SK-N-MC (cell line): ENCODE data around the gene MAP2K7.

Source experiments
- DNase-seq: peaks from one replicate; pipeline ENCODE4 v3.0.0-alpha.2; 2011; ENCODE audit warnings: low read depth, low spot score
- H3K27ac ChIP-seq: fragments of 200-600 bp; sonication (generic); 2 replicates; pipeline ENCODE4 v1.5.1; 2016; ENCODE audit warnings: mixed run types
- H3K36me3 ChIP-seq: fragments of 200-600 bp; sonication (generic); 2 replicates; pipeline ENCODE4 v1.6.1; 2017; ENCODE audit warnings: antibody characterized with exemption, low read length, mixed read lengths; ENCODE audit not compliant: insufficient read depth
- H3K4me3 ChIP-seq: fragments of 200-600 bp; sonication (generic); 2 replicates; pipeline ENCODE4 v1.5.1; 2016
- H3K9ac ChIP-seq: fragments of 200-600 bp; sonication (generic); 2 replicates; pipeline ENCODE4 v1.8.0; 2017; ENCODE audit warnings: mixed run types, mixed read lengths; ENCODE audit not compliant: insufficient read length
- H3K9me3 ChIP-seq: fragments of 200-600 bp; sonication (generic); 2 replicates; pipeline ENCODE4 v1.6.1; 2017; ENCODE audit warnings: low read depth, mild to moderate bottlenecking, antibody characterized with exemption, low read length, moderate library complexity, mixed read lengths
- EZH2 ChIP-seq: fragments of 200-600 bp; sonication (generic); IDR thresholded peaks from one replicate; pipeline ENCODE4 v1.6.1; 2017; ENCODE audit warnings: antibody characterized with exemption
- FOXP2 ChIP-seq: optimal IDR thresholded peaks from 2 replicates; pipeline ENCODE3; 2011; ENCODE audit warnings: mild to moderate bottlenecking, moderate library complexity; ENCODE audit not compliant: insufficient read depth; ENCODE audit errors: extremely low read length, control extremely low read depth
- POLR2AphosphoS5 ChIP-seq: IDR thresholded peaks from 2 replicates; pipeline ENCODE4 v1.6.1; 2012; ENCODE audit warnings: mild to moderate bottlenecking, low read depth, low read length, borderline replicate concordance

MAP2K7 gene

GRCh38 chr19:7859831-7860713 lies 43.6 kb upstream of the MAP2K7 start:
- Histone ChIP-seq H3K9me3 (no peaks in the 10 kb centered on the region), H3K9ac (no peak overlapping the region), H3K4me3 (no peak overlapping the region), H3K36me3 (no peaks in the 10 kb centered on the region), H3K27ac (no peak overlapping the region)
- no peak for DNase-seq
- TF ChIP-seq POLR2AphosphoS5 (no peak), FOXP2 (no peak)

GRCh38 chr19:7860714-7861618 lies 42.7 kb upstream of the MAP2K7 start:
- Histone ChIP-seq H3K9ac (no peak overlapping the region), H3K9me3 (no peaks in the 10 kb centered on the region)

GRCh38 chr19:7861619-7862412 lies 41.9 kb upstream of the MAP2K7 start:
- Histone ChIP-seq H3K36me3 (no peaks in the 10 kb centered on the region), H3K27ac (no peak overlapping the region), H3K9ac (no peak overlapping the region), H3K4me3 (no peak overlapping the region), H3K9me3 (no peaks in the 10 kb centered on the region)
- no peak for DNase-seq
- no peak for TF ChIP-seq POLR2AphosphoS5
- no peak for TF ChIP-seq FOXP2
- no peak for TF ChIP-seq EZH2

More at GRCh38 chr19:7860714-7861618, 42.7 kb upstream of the MAP2K7 start:
- DNase-seq: no peak
- Histone ChIP-seq H3K36me3 (no peaks in the 10 kb centered on the region), H3K4me3 (no peak overlapping the region), H3K27ac (no peak overlapping the region)
- TF ChIP-seq FOXP2 (no peak), POLR2AphosphoS5 (no peak), EZH2 (no peak)

- H3K27ac ChIP-seq: no peak overlapping the region
- H3K9ac ChIP-seq: no peak overlapping the region
- no peaks in the 10 kb centered on the region for H3K9me3 ChIP-seq
- H3K4me3 ChIP-seq: no peak overlapping the region
- no peak for DNase-seq
- H3K36me3 ChIP-seq: no peaks in the 10 kb centered on the region
- TF ChIP-seq POLR2AphosphoS5 (no peak), EZH2 (no peak), FOXP2 (no peak)
These were observed 41.2 kb upstream of the MAP2K7 start for GRCh38 chr19:7862413-7862951.

GRCh38 chr19:7863157-7863970 lies 40.3 kb upstream of the MAP2K7 start:
- H3K9me3 ChIP-seq: no peaks in the 10 kb centered on the region
- no peak overlapping the region for H3K27ac ChIP-seq
- no peak overlapping the region for H3K9ac ChIP-seq
- no peaks in the 10 kb centered on the region for H3K36me3 ChIP-seq
- no peak for DNase-seq
- TF ChIP-seq POLR2AphosphoS5 (no peak), FOXP2 (no peak), EZH2 (no peak)
- H3K4me3 ChIP-seq: no peak overlapping the region

GRCh38 chr19:7863971-7864689 lies 39.5 kb upstream of the MAP2K7 start:
- H3K9ac ChIP-seq: no peak overlapping the region
- no peak for DNase-seq
- no peak for TF ChIP-seq EZH2
- TF ChIP-seq FOXP2: no peak
- no peak for TF ChIP-seq POLR2AphosphoS5
- H3K36me3 ChIP-seq: no peaks in the 10 kb centered on the region
- no peak overlapping the region for H3K4me3 ChIP-seq
- H3K27ac ChIP-seq: no peak overlapping the region
- H3K9me3 ChIP-seq: no peaks in the 10 kb centered on the region

GRCh38 chr19:7864690-7865074 lies 39.0 kb upstream of the MAP2K7 start:
- Histone ChIP-seq H3K9ac (no peak overlapping the region), H3K36me3 (no peaks in the 10 kb centered on the region), H3K27ac (no peak overlapping the region; the same call in 1 of the 2 replicates), H3K4me3 (no peak overlapping the region), H3K9me3 (no peaks in the 10 kb centered on the region)
- TF ChIP-seq EZH2 (no peak), FOXP2 (no peak), POLR2AphosphoS5 (no peak)
- no peak for DNase-seq
